Natural killer cell (primary cell): ENCODE results near the gene PYGB. TPM values are rescaled to one million over a fixed set of nuclear protein-coding genes. Genes with fewer than 3 reads are reported as not detected.

Experiments
- ATAC-seq, 3 donors: fragments of 150-1000 bp in 2 of 3; fragments of 200-7000 bp in 1 of 3; cut with Tn5 transposase; 1 replicate in 1 of 3; 2 replicates in 2 of 3; pipeline ENCODE4 v1.10.0; 2021; ENCODE audit warnings: mild to moderate bottlenecking in 2 of 3, moderate library complexity in 2 of 3
- DNase-seq, 2 donors: peaks; one replicate each; pipeline versions ENCODE4 v3.0.0 to v3.0.0-alpha.2; 2013 to 2021; ENCODE audit warnings: mixed read lengths in 1 of 2
- H3K27ac ChIP-seq: one replicate; pipeline ENCODE4 v1.5.1; 2013; ENCODE audit warnings: mild to moderate bottlenecking, low read length
- H3K27me3 ChIP-seq: one replicate; pipeline ENCODE4 v1.6.1; 2013; ENCODE audit warnings: low read length; ENCODE audit not compliant: control insufficient read depth, insufficient read depth
- H3K36me3 ChIP-seq: one replicate; pipeline ENCODE4 v1.6.1; 2013; ENCODE audit warnings: low read length; ENCODE audit not compliant: control insufficient read depth, insufficient read depth
- H3K4me1 ChIP-seq: one replicate; pipeline ENCODE4 v1.6.1; 2013; ENCODE audit warnings: low read length; ENCODE audit not compliant: control insufficient read depth, insufficient read depth
- H3K4me3 ChIP-seq: one replicate; pipeline ENCODE4 v1.5.1; 2013; ENCODE audit warnings: low read length
- H3K9me3 ChIP-seq: one replicate; pipeline ENCODE4 v1.6.1; 2013; ENCODE audit warnings: low read length; ENCODE audit not compliant: control insufficient read depth, insufficient read depth
- H3K27ac Mint-ChIP-seq, 2 donors: one replicate each; pipeline ENCODE4 v1.8.0; 2022; ENCODE audit warnings: mild to moderate bottlenecking in 2 of 2, mixed read lengths in 2 of 2, moderate library complexity in 1 of 2
- H3K27me3 Mint-ChIP-seq, 2 donors: one replicate each; pipeline ENCODE4 v1.8.0; 2022; ENCODE audit warnings: low read depth in 2 of 2, mixed read lengths in 2 of 2
- H3K36me3 Mint-ChIP-seq: one replicate; pipeline ENCODE4 v1.8.0; 2022; ENCODE audit warnings: mixed read lengths
- H3K4me1 Mint-ChIP-seq, 2 donors: one replicate each; pipeline ENCODE4 v1.8.0; 2022; ENCODE audit warnings: mixed read lengths in 2 of 2
- H3K4me3 Mint-ChIP-seq: one replicate; pipeline ENCODE4 v1.8.0; 2022; ENCODE audit warnings: mild to moderate bottlenecking, moderate library complexity, mixed read lengths
- H3K9me3 Mint-ChIP-seq, 2 donors: one replicate each; pipeline ENCODE4 v1.8.0; 2022; ENCODE audit warnings: mixed read lengths in 2 of 2
- CTCF ChIP-seq: fragments of 200-600 bp; IDR thresholded peaks from one replicate; pipeline ENCODE4 v1.8.0; 2022; ENCODE audit warnings: antibody characterized with exemption
- WGBS: methylation state at CpG from one replicate; pipeline ENCODE4 v1.1.7; 2013; ENCODE audit warnings: missing lambda C conversion rate; ENCODE audit not compliant: insufficient coverage; 5-methylcytosine and 5-hydroxymethylcytosine counted together
- intact Hi-C: fragments of 100-400 bp; cut with micrococcal nuclease; formaldehyde crosslinking; loops from one replicate; pipeline ENCODE4 v1.14.2; 2022
- total RNA-seq, 4 donors: library from RNA; stranded (reverse); fragments of 120-200 nt in 1 of 4; gene quantifications; one replicate each; pipeline versions ENCODE4 v1.2.3 to v1.2.4, GENCODE V29; 2013 to 2022

Gene PYGB
- total RNA-seq, 3 donors from 2014 or later (not counting 1 experiment from before 2014, with no cell fraction given), result 39.4 to 55.4 (median 47.0) TPM

- no peak for TF ChIP-seq CTCF
- H3K36me3 ChIP-seq, result no peaks in the 10 kb centered on the region
- Mint-ChIP-seq H3K27ac (no peak overlapping the region), H3K36me3 (no peaks in the 10 kb centered on the region), H3K4me3 (peak overlapping the region; percentile 1), H3K27me3 (peaks cover 19 to 23% of the 10 kb centered on the region in 2 donors), H3K4me1 (peaks cover 10 to 12% of the 10 kb centered on the region in 2 donors), H3K9me3 (no peaks in the 10 kb centered on the region)
- DNase-seq, result no peak
- no peaks in the 10 kb centered on the region for H3K9me3 ChIP-seq
- peaks cover 12% of the 10 kb centered on the region for H3K4me1 ChIP-seq
- H3K4me3 ChIP-seq, result no peak overlapping the region
- intact Hi-C loops, result no loop called here
- no peak overlapping the region for H3K27ac ChIP-seq
- ATAC-seq, result no peak
- H3K27me3 ChIP-seq, result no peaks in the 10 kb centered on the region
Observed at GRCh38 chr20:25243416-25243979, 4.4 kb upstream of the PYGB start.

- H3K27ac Mint-ChIP-seq, result no peak overlapping the region
- no peak overlapping the region for H3K4me3 ChIP-seq
- H3K36me3 ChIP-seq, result no peaks in the 10 kb centered on the region
- WGBS, result 100% methylated on average over 3 of the region's 5 CpGs
- H3K9me3 Mint-ChIP-seq, result no peaks in the 10 kb centered on the region
- H3K27ac ChIP-seq, result no peak overlapping the region
- DNase-seq, result no peak
- no peak for ATAC-seq
- H3K27me3 ChIP-seq, result no peaks in the 10 kb centered on the region
- no peaks in the 10 kb centered on the region for H3K9me3 ChIP-seq
- peaks cover 19% of the 10 kb centered on the region in 2 donors for H3K27me3 Mint-ChIP-seq
- peaks cover 21% of the 10 kb centered on the region for H3K4me1 ChIP-seq
- H3K4me3 Mint-ChIP-seq, result peak overlapping the region; percentile 55
- intact Hi-C loops, result no loop called here
- no peak for TF ChIP-seq CTCF
- H3K4me1 Mint-ChIP-seq, result peaks cover 21 to 25% of the 10 kb centered on the region in 2 donors
- H3K36me3 Mint-ChIP-seq, result no peaks in the 10 kb centered on the region
Observed at GRCh38 chr20:25244976-25245375, 2.9 kb upstream of the PYGB start.

- no peak overlapping the region for H3K4me3 ChIP-seq
- Mint-ChIP-seq H3K27me3 (peaks cover 19% of the 10 kb centered on the region in 2 donors), H3K27ac (no peak overlapping the region), H3K4me3 (peak overlapping the region; percentile 55), H3K9me3 (no peaks in the 10 kb centered on the region), H3K4me1 (peaks cover 21 to 25% of the 10 kb centered on the region in 2 donors), H3K36me3 (no peaks in the 10 kb centered on the region)
- no peaks in the 10 kb centered on the region for H3K9me3 ChIP-seq
- no peaks in the 10 kb centered on the region for H3K27me3 ChIP-seq
- DNase-seq (no peak), ATAC-seq (no peak)
- no peak for TF ChIP-seq CTCF
- H3K27ac ChIP-seq, result no peak overlapping the region
- intact Hi-C loops, result no loop called here
- H3K4me1 ChIP-seq, result peaks cover 21% of the 10 kb centered on the region
- H3K36me3 ChIP-seq, result no peaks in the 10 kb centered on the region
- 87% methylated on average over 1 of the region's 1 CpG for WGBS
Observed at GRCh38 chr20:25245461-25245860, 2.4 kb upstream of the PYGB start.
